HepG2 (cell line): ENCODE results near the gene LRRC8D. TPM values are rescaled to one million over a fixed set of nuclear protein-coding genes. Genes with fewer than 3 reads are reported as not detected.

ENCODE experiments used
- CREB1 ChIP-seq, 2 experiments: fragments of 450-650 bp in 1 of 2; IDR thresholded peaks; 2 replicates each; pipeline ENCODE4 v1.6.1; 2016 to 2017; ENCODE audit warnings: control low read depth in 1 of 2, mild to moderate bottlenecking in 1 of 2, missing compliant biosample characterization in 1 of 2, missing genetic modification characterization in 1 of 2
- DNMT3B ChIP-seq: conservative IDR thresholded peaks from 2 replicates; pipeline ENCODE4 v1.6.1; 2016; ENCODE audit warnings: missing biosample characterization, control low read depth
- FOSL2 ChIP-seq: sonication (generic); formaldehyde crosslinking; IDR thresholded peaks from 2 replicates; pipeline ENCODE4 v1.4.0; 2020; ENCODE audit warnings: missing genetic modification reagents
- IKZF1 ChIP-seq: fragments of 450-650 bp; IDR thresholded peaks from 2 replicates; pipeline ENCODE4 v1.7.1; 2016
- KDM2A ChIP-seq: sonication (generic); formaldehyde crosslinking; IDR thresholded peaks from 2 replicates; pipeline ENCODE4 v1.4.0; 2020; ENCODE audit warnings: low read depth, missing genetic modification reagents, borderline replicate concordance
- NCOA2 ChIP-seq: sonication (generic); formaldehyde crosslinking; IDR thresholded peaks from 2 replicates; pipeline ENCODE4 v1.8.0; 2022; ENCODE audit warnings: inconsistent platforms
- NFE2L2 ChIP-seq: fragments of 150-350 bp; IDR thresholded peaks from 2 replicates; pipeline ENCODE4 v1.6.1; 2014; ENCODE audit warnings: low read length
- RARA ChIP-seq: IDR thresholded peaks from 2 replicates; pipeline ENCODE4 v1.6.1; 2016; ENCODE audit warnings: missing genetic modification reagents, missing compliant biosample characterization
- RCOR2 ChIP-seq: IDR thresholded peaks from 2 replicates; pipeline ENCODE4 v1.6.1; 2016; ENCODE audit warnings: missing biosample characterization, missing genetic modification reagents
- REST ChIP-seq, 2 experiments: IDR thresholded peaks; 2 replicates each; pipeline ENCODE4 v1.6.1; 2011 to 2012; ENCODE audit warnings: low read length in 2 of 2, borderline replicate concordance in 1 of 2, low read depth in 1 of 2, mild to moderate bottlenecking in 1 of 2, moderate library complexity in 1 of 2
- RFX5 ChIP-seq: IDR thresholded peaks from 2 replicates; pipeline ENCODE4 v1.6.1; 2011; ENCODE audit warnings: low read depth, low read length, improper control_type of control experiment
- RORA ChIP-seq: sonication (generic); formaldehyde crosslinking; IDR thresholded peaks from 2 replicates; pipeline ENCODE4 v1.5.0; 2020; ENCODE audit warnings: mild to moderate bottlenecking, missing genetic modification reagents, moderate library complexity
- SALL1 ChIP-seq: sonication (generic); formaldehyde crosslinking; IDR thresholded peaks from 2 replicates; pipeline ENCODE4 v1.8.0; 2022; ENCODE audit warnings: mild to moderate bottlenecking, missing genetic modification reagents
- STAG1 ChIP-seq: sonication (generic); formaldehyde crosslinking; IDR thresholded peaks from 2 replicates; pipeline ENCODE4 v1.4.0; 2020; ENCODE audit warnings: missing genetic modification reagents
- ZBTB38 ChIP-seq: sonication (generic); formaldehyde crosslinking; IDR thresholded peaks from 2 replicates; pipeline ENCODE4 v1.5.1; 2020; ENCODE audit warnings: mild to moderate bottlenecking, missing genetic modification reagents
- ZBTB42 ChIP-seq: sonication (generic); formaldehyde crosslinking; IDR thresholded peaks from 2 replicates; pipeline ENCODE4 v1.5.0; 2020; ENCODE audit warnings: mild to moderate bottlenecking, missing genetic modification reagents
- ZNF230 ChIP-seq: sonication (generic); formaldehyde crosslinking; IDR thresholded peaks from 2 replicates; pipeline ENCODE4 v1.4.0; 2020; ENCODE audit warnings: mild to moderate bottlenecking, missing genetic modification reagents
- ZNF350 ChIP-seq: sonication (generic); formaldehyde crosslinking; IDR thresholded peaks from 2 replicates; pipeline ENCODE4 v1.4.0; 2020; ENCODE audit warnings: mild to moderate bottlenecking, low read depth, missing genetic modification reagents, borderline replicate concordance
- ZNF546 ChIP-seq: sonication (generic); formaldehyde crosslinking; conservative IDR thresholded peaks from 2 replicates; pipeline ENCODE4 v1.8.1; 2023; ENCODE audit warnings: mild to moderate bottlenecking, missing genetic modification reagents
- ZNF891 ChIP-seq: sonication (generic); formaldehyde crosslinking; IDR thresholded peaks from 2 replicates; pipeline ENCODE4 v1.5.0; 2020; ENCODE audit warnings: mild to moderate bottlenecking, missing genetic modification reagents
- polyA plus RNA-seq, 8 experiments: library from polyadenylated mRNA; depleted of rRNA in 3 of 8; stranded (reverse) in 7 of 8; unstranded in 1 of 8; fragments of >200 nt; fragmentation: Illumina TruSeq in 4 of 8; extraction: Trizol in 4 of 8; gene quantifications; 2 replicates each; pipeline versions ENCODE4 v1.2.1 to v1.2.3, GENCODE V29; 2011 to 2016; ENCODE audit warnings: low read depth in 4 of 8, missing spikeins in 1 of 8, mixed read lengths in 1 of 8; ENCODE audit not compliant: insufficient read depth in 1 of 8
- total RNA-seq, 5 experiments: library from RNA; depleted of rRNA; stranded (reverse); fragments of >200 nt; fragmentation: Illumina TruSeq; extraction: Trizol; gene quantifications; 2 replicates each; pipeline ENCODE4 v1.2.3, GENCODE V29; 2016; ENCODE audit warnings: low read depth in 1 of 5
- TF ChIP-seq, protein P1 (sequence below): sonication (generic); formaldehyde crosslinking; IDR thresholded peaks from 2 replicates; pipeline ENCODE4 v1.5.0; 2020; ENCODE audit warnings: missing genetic modification reagents, mild to moderate bottlenecking, borderline replicate concordance
- TF ChIP-seq, protein P2 (sequence below): IDR thresholded peaks from 2 replicates; pipeline ENCODE4 v1.6.1; 2016; ENCODE audit warnings: low read depth, borderline replicate concordance
- TF ChIP-seq, protein P3 (sequence below): sonication (generic); formaldehyde crosslinking; IDR thresholded peaks from 2 replicates; pipeline ENCODE4 v1.8.1; 2023; ENCODE audit warnings: mild to moderate bottlenecking, moderate library complexity, missing genetic modification reagents
- TF ChIP-seq, protein P4 (sequence below): sonication (generic); formaldehyde crosslinking; IDR thresholded peaks from 2 replicates; pipeline ENCODE4 v1.4.0; 2020; ENCODE audit warnings: missing genetic modification reagents

LRRC8D gene
- total and polyA plus RNA-seq, 2 of the 13 experiments (the other 11 are each of a cell fraction or from before 2014, with no cell fraction given): 29.9 to 45.5 TPM

DNA sequence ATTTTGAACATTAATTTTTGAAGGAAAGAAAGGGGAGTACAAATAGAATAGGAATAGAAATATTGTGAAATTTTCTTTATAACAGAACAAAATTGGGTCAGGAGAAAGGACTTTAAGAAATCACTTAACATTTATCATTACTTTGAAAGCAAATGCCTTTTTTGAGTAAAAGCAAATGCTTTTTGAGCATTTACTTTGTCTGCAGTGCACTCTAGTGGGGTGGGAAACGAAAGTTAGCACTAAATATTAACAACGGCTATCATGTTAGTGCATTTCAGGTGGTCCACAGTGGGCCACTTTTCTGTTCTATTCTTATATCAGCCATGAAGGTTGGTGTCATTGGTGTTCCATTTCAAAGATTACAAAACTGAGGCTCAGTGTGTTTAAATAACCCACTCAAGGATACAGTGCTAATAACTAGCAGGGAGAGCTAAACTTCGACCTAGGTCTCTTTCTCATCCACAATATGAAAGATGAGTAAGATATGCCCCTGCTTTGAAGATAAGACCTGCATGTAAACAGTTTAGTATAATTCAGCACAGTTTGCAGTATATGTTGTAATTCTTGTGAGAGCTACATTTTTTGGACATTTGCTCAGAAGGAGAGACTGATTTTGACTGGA is 13.4 kb downstream of the LRRC8D start (continued):
- TF ChIP-seq, protein P1, sequence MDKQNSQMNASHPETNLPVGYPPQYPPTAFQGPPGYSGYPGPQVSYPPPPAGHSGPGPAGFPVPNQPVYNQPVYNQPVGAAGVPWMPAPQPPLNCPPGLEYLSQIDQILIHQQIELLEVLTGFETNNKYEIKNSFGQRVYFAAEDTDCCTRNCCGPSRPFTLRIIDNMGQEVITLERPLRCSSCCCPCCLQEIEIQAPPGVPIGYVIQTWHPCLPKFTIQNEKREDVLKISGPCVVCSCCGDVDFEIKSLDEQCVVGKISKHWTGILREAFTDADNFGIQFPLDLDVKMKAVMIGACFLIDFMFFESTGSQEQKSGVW (CRISPR knock-in tag): no peak
- TF ChIP-seq FOSL2 (CRISPR knock-in tag) (no peak), ZNF230 (CRISPR knock-in tag) (no peak), CREB1 (IDR thresholded peaks at IDR 0.05) (no peak), CREB1 (CRISPR knock-in tag; IDR thresholded peaks at IDR 0.05) (0 out of 2 replicates have a peak, but pooled peaks have one; percentile 44), RARA (CRISPR knock-in tag) (0 out of 2 replicates have a peak, but pooled peaks have one; percentile 5), SALL1 (CRISPR knock-in tag) (no peak), ZNF546 (no peak), NCOA2 (peak; percentile 29; the same call in 1 of the 2 replicates), NFE2L2 (no peak), REST (IDR thresholded peaks at IDR 0.05; ENCODE audit: borderline replicate concordance in 1 of 2, low read depth in 1 of 2, low read length in 2 of 2) (no peak), ZNF350 (CRISPR knock-in tag) (no peak), STAG1 (CRISPR knock-in tag) (0 out of 2 replicates have a peak, but pooled peaks have one; percentile 6), RCOR2 (CRISPR knock-in tag) (peak; percentile 81; the same call in 1 of the 2 replicates), RORA (CRISPR knock-in tag) (no peak), RFX5 (no peak), DNMT3B (CRISPR knock-in tag) (no peak), IKZF1 (no peak), ZBTB38 (CRISPR knock-in tag) (no peak), KDM2A (CRISPR knock-in tag) (no peak), ZBTB42 (CRISPR knock-in tag) (no peak), ZNF891 (CRISPR knock-in tag) (no peak)
- TF ChIP-seq, protein P2, sequence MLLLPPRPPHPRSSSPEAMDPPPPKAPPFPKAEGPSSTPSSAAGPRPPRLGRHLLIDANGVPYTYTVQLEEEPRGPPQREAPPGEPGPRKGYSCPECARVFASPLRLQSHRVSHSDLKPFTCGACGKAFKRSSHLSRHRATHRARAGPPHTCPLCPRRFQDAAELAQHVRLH (CRISPR knock-in tag): no peak
- TF ChIP-seq, protein P3, sequence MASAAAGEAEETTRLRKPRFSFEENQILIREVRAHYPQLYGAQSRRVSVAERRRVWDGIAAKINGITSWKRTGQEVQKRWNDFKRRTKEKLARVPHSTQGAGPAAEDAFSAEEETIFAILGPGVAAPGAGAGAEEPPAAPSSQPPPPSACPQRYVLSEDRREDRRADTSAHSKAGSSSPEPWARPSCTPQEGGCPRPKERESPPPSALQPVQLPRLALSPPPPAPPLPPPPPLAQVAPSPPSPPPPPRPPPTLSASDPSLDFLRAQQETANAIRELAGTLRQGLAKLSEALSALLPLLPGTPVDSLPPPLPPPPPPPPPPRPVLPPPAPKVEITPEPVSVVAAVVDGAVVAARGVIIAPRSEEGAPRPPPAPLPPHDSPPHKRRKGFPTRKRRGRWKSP (CRISPR knock-in tag): no peak
- TF ChIP-seq, protein P4, sequence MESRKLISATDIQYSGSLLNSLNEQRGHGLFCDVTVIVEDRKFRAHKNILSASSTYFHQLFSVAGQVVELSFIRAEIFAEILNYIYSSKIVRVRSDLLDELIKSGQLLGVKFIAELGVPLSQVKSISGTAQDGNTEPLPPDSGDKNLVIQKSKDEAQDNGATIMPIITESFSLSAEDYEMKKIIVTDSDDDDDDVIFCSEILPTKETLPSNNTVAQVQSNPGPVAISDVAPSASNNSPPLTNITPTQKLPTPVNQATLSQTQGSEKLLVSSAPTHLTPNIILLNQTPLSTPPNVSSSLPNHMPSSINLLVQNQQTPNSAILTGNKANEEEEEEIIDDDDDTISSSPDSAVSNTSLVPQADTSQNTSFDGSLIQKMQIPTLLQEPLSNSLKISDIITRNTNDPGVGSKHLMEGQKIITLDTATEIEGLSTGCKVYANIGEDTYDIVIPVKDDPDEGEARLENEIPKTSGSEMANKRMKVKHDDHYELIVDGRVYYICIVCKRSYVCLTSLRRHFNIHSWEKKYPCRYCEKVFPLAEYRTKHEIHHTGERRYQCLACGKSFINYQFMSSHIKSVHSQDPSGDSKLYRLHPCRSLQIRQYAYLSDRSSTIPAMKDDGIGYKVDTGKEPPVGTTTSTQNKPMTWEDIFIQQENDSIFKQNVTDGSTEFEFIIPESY (CRISPR knock-in tag): no peak
